GM10266 (cell line): ENCODE measurements around the gene RPS6KA2.

Experiments
- DNase-seq: peaks from one replicate; pipeline ENCODE4 v3.0.0; 2012; ENCODE audit errors: extremely low spot score
- CTCF ChIP-seq: IDR thresholded peaks from 2 replicates; pipeline ENCODE4 v1.5.1; 2012; ENCODE audit warnings: mild to moderate bottlenecking, low read depth; ENCODE audit not compliant: control insufficient read depth, insufficient read depth; ENCODE audit errors: missing control alignments

The RPS6KA2 gene

GRCh38 chr6:166459906-166460305 is 167.1 kb downstream of the RPS6KA2 start:
- no peak for TF ChIP-seq CTCF
- DNase-seq = no peak

- no peak for TF ChIP-seq CTCF
- no peak for DNase-seq
Measured at GRCh38 chr6:166459272-166459671, 167.8 kb downstream of the RPS6KA2 start.

GRCh38 chr6:166456395-166457156 is 170.5 kb downstream of the RPS6KA2 start:
- no peak for DNase-seq
- peak; percentile 38 for TF ChIP-seq CTCF

GRCh38 chr6:166454692-166455515 is 172.1 kb downstream of the RPS6KA2 start:
- DNase-seq = no peak
- no peak for TF ChIP-seq CTCF

- DNase-seq = no peak
- TF ChIP-seq CTCF = no peak
Measured at GRCh38 chr6:166453651-166454050, 173.4 kb downstream of the RPS6KA2 start.

- TF ChIP-seq CTCF = no peak
- no peak for DNase-seq
Measured at GRCh38 chr6:166450167-166450873, 176.7 kb downstream of the RPS6KA2 start.
